SK-MEL-5 (cell line): ENCODE data around the gene UGT8. TPM values are rescaled to one million over a fixed set of nuclear protein-coding genes. Genes with fewer than 3 reads are reported as not detected.
A peak's percentile ranks its signal among the peaks of the same experiment; 100 is the strongest.
"Not testable (repeated sequence)": the region's sequence is repeated elsewhere in the genome, so short reads cannot be mapped to it uniquely, and the experiment has no call there.

Source experiments
- DNase-seq: peaks from one replicate; pipeline ENCODE4 v3.0.0-alpha.2; 2016; ENCODE audit warnings: low read depth, low spot score
- in situ Hi-C: cut with HindIII; loops from 2 replicates; pipeline ENCODE4 v1.10.0; 2016; ENCODE audit warnings: low sequenced_read_pairs, high pct_unique_total_duplicates, low pct_unique_long_range_greater_than_20kb
- polyA plus RNA-seq, 2 experiments: library from polyadenylated mRNA; depleted of rRNA; stranded (reverse); fragments of >200 nt; gene quantifications; 2 replicates each; pipeline ENCODE4 v1.2.3, GENCODE V29; 2015
- total RNA-seq: library from RNA; depleted of rRNA; stranded (reverse); fragments of >200 nt; shearing (Covaris generic); gene quantifications from 2 replicates; pipeline ENCODE4 v1.2.3, GENCODE V29; 2014; rRNA removed

The UGT8 gene
- total RNA-seq: 7.4 and 7.8 TPM in 2 replicates
- polyA plus RNA-seq (2015; cell fraction: cytosol; rRNA removed): 7.4 and 7.6 TPM in 2 replicates
- 1.3 and 1.4 TPM in 2 replicates for polyA plus RNA-seq (2015; cell fraction: nucleus; rRNA removed)

GRCh38 chr4:114598191-114599121 is at the start of gene UGT8:
Gene UGT8 (plus strand): TSS chr4:114598807. CDS start chr4:114622881, 24,074 bp downstream.
- in situ Hi-C loops: no loop called here
- peak; percentile 40 for DNase-seq

GRCh38 chr4:114549638-114550037 is 49.0 kb upstream of the UGT8 start:
- in situ Hi-C loops: no loop called here
- no peak for DNase-seq

GRCh38 chr4:114558446-114559020 is 40.1 kb upstream of the UGT8 start:
- in situ Hi-C loops: no loop called here
- no peak for DNase-seq

GRCh38 chr4:114561590-114561989 is 37.0 kb upstream of the UGT8 start:
- in situ Hi-C loops: no loop called here
- no peak for DNase-seq

GRCh38 chr4:114562176-114562904 is 36.3 kb upstream of the UGT8 start:
- in situ Hi-C loops: no loop called here
- no peak for DNase-seq

GRCh38 chr4:114563536-114564315 is 34.9 kb upstream of the UGT8 start:
- DNase-seq: no peak
- in situ Hi-C loops: no loop called here

GRCh38 chr4:114577386-114577785 is 21.2 kb upstream of the UGT8 start:
- in situ Hi-C loops: no loop called here
- DNase-seq: no peak

- in situ Hi-C loops: no loop called here
- DNase-seq: no peak
Observed at GRCh38 chr4:114582621-114583020, 16.0 kb upstream of the UGT8 start.

- in situ Hi-C loops: no loop called here
- DNase-seq: no peak
Observed at GRCh38 chr4:114588305-114588704, 10.3 kb upstream of the UGT8 start.

- DNase-seq, in situ Hi-C loops: not testable (repeated sequence)
Observed at GRCh38 chr4:114590360-114590759, 8.2 kb upstream of the UGT8 start.

- in situ Hi-C loops: no loop called here
- no peak for DNase-seq
Observed at GRCh38 chr4:114593526-114593925, 5.1 kb upstream of the UGT8 start.

GRCh38 chr4:114595207-114595606 is 3.4 kb upstream of the UGT8 start:
- DNase-seq: no peak
- in situ Hi-C loops: no loop called here

- in situ Hi-C loops: no loop called here
- DNase-seq: no peak
Observed at GRCh38 chr4:114595921-114596320, 2.7 kb upstream of the UGT8 start.

GRCh38 chr4:114597410-114598115 is 1.0 kb upstream of the UGT8 start:
- in situ Hi-C loops: no loop called here
- DNase-seq: peak; percentile 40

- in situ Hi-C loops: no loop called here
- DNase-seq: no peak
Observed at GRCh38 chr4:114599231-114599902, 760 bp downstream of the UGT8 start.

GRCh38 chr4:114599903-114600552 is 1.4 kb downstream of the UGT8 start:
- in situ Hi-C loops: no loop called here
- no peak for DNase-seq
